Jurkat, Clone E6-1 (cell line): ENCODE results near the gene PRKCA.

ENCODE experiments used
- DNase-seq: peaks from one replicate; pipeline ENCODE4 v3.0.0-alpha.2; 2011; ENCODE audit warnings: low read depth, low spot score
- H3K4me3 ChIP-seq: 2 replicates; pipeline ENCODE4 v1.5.1; 2011; ENCODE audit warnings: mild to moderate bottlenecking, low read length, control low read depth, moderate library complexity

Gene PRKCA

DNA sequence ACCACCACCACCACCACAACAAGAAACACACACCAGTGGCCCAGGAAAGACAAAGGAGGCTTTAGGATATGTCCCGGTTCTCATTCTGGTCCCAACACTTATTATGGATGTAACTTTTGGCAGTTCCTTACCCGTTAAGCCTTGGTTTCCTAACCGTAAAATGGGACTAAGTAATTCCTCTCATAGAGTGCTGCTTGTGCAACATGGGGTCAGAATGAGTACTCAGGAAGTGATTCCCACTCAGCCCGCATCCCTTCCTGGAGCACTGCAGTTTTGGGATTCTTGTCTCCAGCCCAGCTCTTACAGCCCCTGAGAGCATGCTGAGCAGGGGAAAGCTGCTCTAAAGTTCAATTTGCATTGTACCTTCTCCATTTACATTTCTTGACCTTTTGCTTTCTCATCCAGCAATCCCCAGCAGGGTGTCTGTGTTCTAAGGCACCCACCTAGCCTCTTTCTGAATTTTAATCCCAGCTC lies 262.6 kb downstream of the PRKCA start:
- no peak overlapping the region for H3K4me3 ChIP-seq
- no peak for DNase-seq

DNA sequence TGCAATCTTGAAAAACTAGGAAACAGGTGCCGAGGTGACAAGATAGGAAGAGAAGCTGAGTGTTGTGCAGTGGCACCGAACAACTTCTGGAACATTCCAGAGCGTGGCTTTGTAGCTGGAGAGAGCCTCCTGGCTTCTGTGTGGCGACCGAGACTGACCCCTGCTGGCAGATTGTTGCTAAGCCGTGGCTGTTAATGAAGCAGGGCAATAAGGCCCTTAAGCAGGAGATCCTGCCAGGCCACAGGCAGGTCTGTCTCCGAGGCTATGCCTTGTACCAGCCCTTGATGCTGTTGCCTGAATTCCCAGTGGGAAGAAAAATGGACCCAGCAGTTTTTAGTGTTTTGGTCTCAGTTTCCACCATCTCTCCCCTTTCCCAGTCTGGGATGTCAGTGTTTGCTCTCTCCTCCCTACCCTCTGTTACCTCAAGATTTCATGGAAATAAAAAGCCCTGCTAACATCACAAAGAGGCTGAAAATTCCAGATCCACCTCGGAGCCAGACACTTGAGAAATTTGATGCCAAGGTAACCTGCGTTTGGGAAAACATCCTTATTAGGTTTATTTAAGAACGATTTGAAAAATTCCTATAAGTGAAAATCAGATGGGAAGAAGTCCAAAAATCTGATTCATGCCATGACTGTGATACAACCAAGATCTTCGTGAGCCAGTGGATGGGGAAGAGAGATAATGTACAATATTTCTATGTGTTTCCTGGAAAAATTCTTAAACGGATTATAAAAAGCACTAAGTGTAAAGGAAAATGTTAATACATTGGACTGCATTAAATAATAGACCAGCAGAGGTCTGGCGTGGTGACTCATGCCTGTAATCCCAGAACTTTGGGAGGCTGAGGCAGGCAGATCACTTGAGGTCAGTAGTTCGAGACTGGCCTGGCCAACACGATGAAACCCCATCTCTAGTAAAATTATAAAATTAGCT lies 265.1 kb downstream of the PRKCA start:
- peak; percentile 78 for DNase-seq
- H3K4me3 ChIP-seq = no peak overlapping the region

DNA sequence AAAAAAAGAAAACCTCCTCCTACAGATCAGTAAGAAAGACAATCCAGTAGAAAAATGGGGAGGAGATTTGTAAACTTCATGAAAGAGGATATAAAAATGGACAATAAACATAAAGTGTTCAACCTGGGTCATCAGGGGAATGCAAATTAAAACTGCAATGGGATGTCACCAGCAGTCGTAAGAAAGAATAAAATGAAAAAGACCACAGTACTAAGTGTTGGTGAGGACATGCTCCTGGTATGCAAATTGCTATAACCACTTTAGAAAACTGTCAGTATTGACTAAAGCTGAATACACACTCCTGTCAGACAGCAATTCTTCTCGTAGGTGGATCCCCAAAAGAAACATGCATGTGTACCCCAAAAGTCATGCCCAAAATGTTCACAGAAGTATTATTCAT lies 267.2 kb downstream of the PRKCA start:
- no peak overlapping the region for H3K4me3 ChIP-seq
- no peak for DNase-seq

GRCh38 chr17:66570447-66571195 lies 268.2 kb downstream of the PRKCA start:
- no peak for DNase-seq
- no peak overlapping the region for H3K4me3 ChIP-seq

DNA sequence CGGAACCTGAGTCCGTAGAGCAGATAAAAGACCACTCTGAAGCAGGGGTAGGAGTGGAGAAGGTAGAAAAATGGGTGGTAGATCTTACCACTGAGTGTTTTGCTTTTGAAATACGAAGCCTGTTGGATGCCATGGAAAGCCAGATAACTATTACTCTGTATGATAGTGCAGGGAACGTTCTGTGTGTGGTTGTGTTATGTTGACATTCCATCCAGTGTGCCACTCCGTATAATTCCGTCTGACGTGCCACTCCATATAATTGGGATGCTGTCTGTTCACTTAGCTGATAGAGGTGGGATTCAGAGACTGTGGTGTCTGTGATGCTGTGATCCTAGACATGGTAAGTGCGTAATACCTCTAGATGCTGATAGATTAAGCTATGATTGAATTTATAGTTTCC lies 269.3 kb downstream of the PRKCA start:
- H3K4me3 ChIP-seq = no peak overlapping the region
- no peak for DNase-seq

GRCh38 chr17:66573078-66573477 lies 270.7 kb downstream of the PRKCA start:
- H3K4me3 ChIP-seq = no peak overlapping the region
- no peak for DNase-seq

GRCh38 chr17:66574123-66574522 lies 271.7 kb downstream of the PRKCA start:
- H3K4me3 ChIP-seq = no peak overlapping the region
- no peak for DNase-seq

DNA sequence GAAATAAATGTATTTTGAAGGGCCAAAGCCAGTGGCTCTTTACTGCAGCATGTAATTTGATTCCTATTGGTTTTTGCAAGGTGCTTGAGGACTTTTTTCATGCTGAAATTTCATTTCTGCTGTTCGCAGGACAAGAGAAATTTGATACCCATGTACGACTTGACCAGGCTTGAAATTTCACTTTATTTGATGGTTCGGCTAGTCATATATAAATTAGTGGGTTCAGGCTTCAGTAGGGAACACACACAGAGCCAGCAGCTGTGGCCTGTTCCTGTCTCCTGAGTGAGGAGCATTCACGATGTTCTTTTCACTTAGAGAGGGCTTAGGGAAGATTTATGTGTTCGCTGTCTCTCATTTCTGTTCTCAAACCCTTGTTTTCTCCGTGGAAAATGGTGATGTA lies 274.1 kb downstream of the PRKCA start:
- no peak for DNase-seq
- no peak overlapping the region for H3K4me3 ChIP-seq

- no peak overlapping the region for H3K4me3 ChIP-seq
- DNase-seq = no peak
Measured at GRCh38 chr17:66577041-66577440, 274.6 kb downstream of the PRKCA start.

DNA sequence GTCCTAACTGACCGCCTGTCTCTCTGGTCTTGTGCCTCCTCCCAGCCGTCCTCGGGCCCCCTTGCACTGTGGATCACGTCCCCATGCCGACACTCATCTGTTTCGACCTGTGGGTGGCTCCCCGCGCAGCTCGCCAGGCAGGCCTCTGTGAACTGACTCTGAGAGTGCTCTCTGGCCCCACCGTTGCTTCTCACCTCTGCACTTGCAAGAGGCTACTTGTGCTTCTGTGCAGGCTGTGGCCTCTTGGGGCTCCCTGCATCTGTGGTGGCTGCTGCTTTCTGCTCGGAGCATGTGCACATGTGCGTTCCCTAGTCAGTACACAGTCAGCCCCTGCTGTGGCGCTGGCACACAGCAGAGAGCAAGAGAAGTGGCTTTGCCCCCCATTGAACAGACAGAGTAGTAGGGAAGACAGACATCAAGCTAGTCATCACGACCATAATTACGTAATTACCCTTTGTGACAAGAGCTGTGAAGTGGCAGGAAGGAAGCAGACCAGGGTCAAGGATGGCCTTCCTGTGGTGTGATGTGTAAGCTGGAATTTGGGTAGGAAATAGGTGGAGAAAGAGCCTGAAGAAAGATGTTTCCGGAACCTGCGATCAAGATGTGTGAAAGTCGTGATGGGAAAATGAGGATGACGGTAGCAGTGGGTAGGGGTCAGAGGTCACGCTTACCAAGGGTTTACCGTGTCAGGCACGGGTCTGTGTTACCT lies 276.5 kb downstream of the PRKCA start:
- no peak for DNase-seq
- no peak overlapping the region for H3K4me3 ChIP-seq

DNA sequence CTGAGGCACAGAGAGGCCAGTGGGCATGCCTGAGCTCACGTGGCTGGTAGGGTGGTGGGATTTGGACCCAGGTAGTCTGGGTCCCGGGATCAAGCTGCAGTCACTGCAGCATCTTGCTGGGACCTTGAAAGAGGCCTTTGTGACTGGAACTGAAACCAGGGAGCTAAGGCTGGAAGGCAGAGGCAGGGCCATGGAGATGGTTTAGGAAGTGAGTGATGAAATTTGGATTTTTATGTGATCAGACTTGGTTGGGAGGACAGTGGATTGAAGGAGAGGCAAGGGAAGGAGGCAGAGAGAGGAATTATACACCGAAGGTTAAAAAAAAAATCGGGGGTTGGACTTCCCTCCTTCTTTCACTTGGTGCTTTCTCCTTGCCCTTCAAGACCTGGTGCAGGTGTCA lies 277.1 kb downstream of the PRKCA start:
- DNase-seq = no peak
- no peak overlapping the region for H3K4me3 ChIP-seq

DNA sequence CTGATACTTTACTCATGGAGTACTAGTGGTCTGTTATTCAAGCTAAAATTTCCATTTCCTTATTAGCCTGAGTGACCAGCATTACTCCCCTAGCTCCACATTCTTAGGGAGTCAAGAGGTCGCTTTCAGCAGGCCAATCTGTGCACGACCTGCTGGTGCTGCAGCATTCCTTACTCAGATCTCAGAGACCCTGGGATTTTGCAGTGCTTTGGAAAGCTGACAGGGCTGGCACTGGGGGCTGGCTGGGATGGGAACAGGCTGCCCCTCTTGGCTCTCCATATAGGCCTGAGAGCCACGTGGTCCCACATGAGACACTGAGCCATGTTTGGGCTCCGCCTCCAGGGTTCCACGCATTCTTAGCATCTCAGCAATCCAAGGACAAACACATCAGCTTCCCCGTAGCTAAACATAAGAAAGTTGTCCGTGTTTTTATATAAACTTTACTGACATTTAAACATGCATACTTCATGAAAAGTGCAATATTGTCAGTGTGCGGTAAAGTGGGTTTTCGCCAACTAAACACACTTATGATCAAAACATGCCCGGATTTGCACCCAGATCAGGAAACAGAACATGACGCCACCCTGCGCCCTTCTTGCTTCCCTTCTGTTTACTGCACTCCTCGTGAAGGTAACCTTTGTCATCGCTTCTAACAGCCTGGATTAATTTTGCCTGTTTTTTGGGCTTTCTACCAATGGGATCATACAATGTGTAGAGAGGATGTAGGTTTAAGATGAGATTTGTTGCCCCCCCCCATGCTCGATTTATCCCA lies 278.0 kb downstream of the PRKCA start:
- DNase-seq = no peak
- no peak overlapping the region for H3K4me3 ChIP-seq

- no peak for DNase-seq
Measured at GRCh38 chr17:66580956-66581391, 278.6 kb downstream of the PRKCA start.

DNA sequence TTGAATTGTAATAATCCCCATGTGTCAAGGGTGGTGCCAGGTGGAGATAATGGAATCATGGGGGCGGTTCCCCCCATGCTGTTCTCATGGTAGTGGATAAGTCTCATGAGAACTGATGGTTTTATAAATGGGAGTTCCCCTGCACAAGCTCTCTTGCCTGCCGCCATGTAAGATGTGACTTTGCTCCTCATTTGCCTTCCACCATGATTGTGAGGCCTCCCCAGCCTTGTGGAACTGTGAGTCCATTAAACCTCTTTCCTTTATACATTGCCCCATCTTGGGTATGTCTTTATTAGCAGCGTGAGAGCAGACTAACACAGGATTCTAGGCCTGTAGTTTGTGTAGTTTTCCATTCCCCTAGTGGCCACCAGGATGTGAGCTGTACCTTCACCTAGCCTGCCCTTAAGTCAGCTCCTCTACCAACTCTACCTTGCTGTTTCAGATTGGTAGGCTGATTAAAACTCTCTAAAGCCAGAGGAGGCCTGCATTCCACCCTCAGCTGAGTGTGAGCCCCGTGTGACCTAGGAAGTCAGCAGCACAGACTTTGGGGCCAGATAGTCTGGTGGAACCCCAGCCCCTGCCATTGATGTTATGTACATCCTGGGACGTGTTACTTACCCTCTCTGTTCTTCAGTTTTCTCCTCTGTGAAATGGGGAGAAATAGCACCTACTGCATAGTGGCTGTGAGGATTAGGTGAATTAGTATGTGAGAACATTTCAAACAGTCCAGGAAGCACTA lies 280.1 kb downstream of the PRKCA start:
- no peak for DNase-seq

More at GRCh38 chr17:66580956-66581391, 278.6 kb downstream of the PRKCA start:
- H3K4me3 ChIP-seq = no peak overlapping the region

DNA sequence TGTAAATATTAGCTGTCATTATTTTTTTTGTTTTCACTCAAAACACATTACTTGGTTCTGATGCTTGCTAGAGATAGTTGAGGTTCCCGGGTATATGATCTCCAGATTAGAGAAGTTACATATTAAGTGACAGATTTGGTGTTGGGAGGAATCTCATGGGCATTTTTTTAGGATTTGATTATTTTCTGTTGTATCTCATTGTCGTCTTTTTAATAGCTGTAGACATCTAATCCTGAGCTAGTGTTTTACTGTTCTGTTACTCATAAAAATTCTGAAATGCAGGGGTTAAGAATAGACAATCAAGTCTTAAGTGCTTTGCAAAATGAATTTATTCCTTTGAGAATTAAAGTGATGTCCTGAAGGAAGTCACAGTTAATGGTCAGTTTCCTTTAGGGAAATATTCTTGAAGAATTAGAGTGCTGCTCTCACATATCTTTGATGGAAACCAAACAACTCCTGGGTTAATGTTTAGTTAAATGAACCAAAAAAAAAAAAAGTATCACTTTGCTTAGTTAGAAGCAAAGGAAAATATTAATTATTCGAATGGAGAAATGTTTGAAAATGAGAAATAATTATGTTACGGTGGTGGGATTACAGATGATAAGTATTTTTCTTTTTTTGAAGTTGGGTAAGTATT lies 280.8 kb downstream of the PRKCA start:
- H3K4me3 ChIP-seq = no peak overlapping the region
- no peak for DNase-seq

More for the DNA sequence above, 280.1 kb downstream of the PRKCA start:
- H3K4me3 ChIP-seq = no peak overlapping the region

DNA sequence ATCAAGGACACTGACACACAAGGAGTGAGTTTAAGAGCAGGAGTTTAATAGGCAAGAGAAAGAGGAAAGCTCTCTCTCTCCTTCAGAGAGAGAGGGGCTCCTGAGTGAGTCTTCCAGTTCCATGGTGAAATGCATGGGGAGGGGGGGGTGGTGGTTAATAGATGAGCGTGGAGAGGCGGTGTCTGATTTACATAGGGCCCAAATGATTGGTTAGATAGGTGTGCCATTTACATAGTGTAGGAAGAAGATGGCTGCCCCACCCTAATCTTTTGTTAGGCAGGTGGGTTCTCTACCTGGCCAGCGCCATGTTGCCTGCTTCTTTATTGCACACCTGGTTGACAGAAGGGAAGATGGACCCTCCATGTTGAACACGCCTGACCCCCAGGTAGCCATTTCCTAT lies 282.5 kb downstream of the PRKCA start:
- H3K4me3 ChIP-seq = no peak overlapping the region
- no peak for DNase-seq

DNA sequence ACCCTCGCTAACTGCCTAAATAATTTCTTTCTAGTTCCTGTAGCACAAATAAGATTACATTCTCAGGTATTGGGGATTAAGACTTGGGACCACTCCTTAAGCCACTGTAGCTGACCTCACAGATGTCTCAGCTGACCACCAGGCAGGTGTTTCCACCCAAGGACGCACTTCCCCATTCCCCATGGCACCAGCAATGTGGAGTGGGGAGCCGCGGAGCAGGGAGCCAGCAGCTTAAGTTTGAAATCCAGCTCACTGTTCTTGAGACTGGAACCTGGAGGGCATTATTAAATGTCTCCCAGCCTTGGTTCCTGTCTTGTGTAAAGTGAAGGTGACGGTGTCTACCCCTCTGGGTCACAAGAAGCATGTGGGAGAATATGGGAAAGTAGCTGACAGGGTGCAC lies 283.1 kb downstream of the PRKCA start:
- no peak overlapping the region for H3K4me3 ChIP-seq
- no peak for DNase-seq

- DNase-seq = no peak
- H3K4me3 ChIP-seq = no peak overlapping the region
Measured at GRCh38 chr17:66589892-66590291, 287.5 kb downstream of the PRKCA start.
